NK-92 treated with Interleukin-12 subunit alpha and Interleukin-12 subunit beta, amount 100 ng/mL, for 24 hours (cell line): Measurements from ENCODE around the gene CERKL.

Experiments used
- DNase-seq: peaks from one replicate; lab custom pipeline; 2025; lab: John Stamatoyannopoulos, UW

Gene CERKL

GRCh38 chr2:181677912-181678586, 21.1 kb upstream of the CERKL start:
- DNase-seq: no peak

GRCh38 chr2:181675254-181675653, 18.3 kb upstream of the CERKL start:
- DNase-seq: no peak

GRCh38 chr2:181674461-181674860, 17.6 kb upstream of the CERKL start:
- no peak for DNase-seq

- DNase-seq: no peak
Measured at GRCh38 chr2:181673173-181673572, 16.3 kb upstream of the CERKL start.

GRCh38 chr2:181672255-181673008, 15.5 kb upstream of the CERKL start:
- DNase-seq: no peak

GRCh38 chr2:181670632-181671031, 13.7 kb upstream of the CERKL start:
- no peak for DNase-seq

- DNase-seq: no peak
Measured at GRCh38 chr2:181667234-181667633, 10.3 kb upstream of the CERKL start.

- no peak for DNase-seq
Measured at GRCh38 chr2:181662287-181662686, 5.4 kb upstream of the CERKL start.

- DNase-seq: no peak
Measured at GRCh38 chr2:181660181-181660580, 3.3 kb upstream of the CERKL start.

- DNase-seq: no peak
Measured at GRCh38 chr2:181658444-181658843, 1.5 kb upstream of the CERKL start.

GRCh38 chr2:181657379-181657778, 474 bp upstream of the CERKL start:
- no peak for DNase-seq

- no peak for DNase-seq
Measured at GRCh38 chr2:181655519-181655918, 1.4 kb downstream of the CERKL start.

- no peak for DNase-seq
Measured at GRCh38 chr2:181649436-181649979, 7.4 kb downstream of the CERKL start.

- DNase-seq: no peak
Measured at GRCh38 chr2:181648478-181649155, 8.3 kb downstream of the CERKL start.

GRCh38 chr2:181646415-181646987, 10.4 kb downstream of the CERKL start:
- DNase-seq: no peak

- DNase-seq: no peak
Measured at GRCh38 chr2:181643151-181643550, 13.8 kb downstream of the CERKL start.

- no peak for DNase-seq
Measured at GRCh38 chr2:181642086-181642485, 14.8 kb downstream of the CERKL start.

GRCh38 chr2:181639686-181640085, 17.2 kb downstream of the CERKL start:
- no peak for DNase-seq

- DNase-seq: no peak
Measured at GRCh38 chr2:181632733-181633401, 24.0 kb downstream of the CERKL start.

GRCh38 chr2:181628590-181629585, 28.0 kb downstream of the CERKL start:
- no peak for DNase-seq

- no peak for DNase-seq
Measured at GRCh38 chr2:181627545-181627944, 29.4 kb downstream of the CERKL start.
